ENCODE measurements around the gene TEX44.

The TEX44 gene

GRCh38 chr2:231605607-231606091 is 13.0 kb downstream of the TEX44 start:
- peak; percentile 46 to 58 for DNase-seq

GRCh38 chr2:231606941-231607340 is 14.3 kb downstream of the TEX44 start:
- no peak for DNase-seq

GRCh38 chr2:231611273-231612108 is 18.8 kb downstream of the TEX44 start:
- DNase-seq, result no peak

- DNase-seq, result no peak
These were observed 19.4 kb downstream of the TEX44 start for GRCh38 chr2:231612109-231612455.

DNA sequence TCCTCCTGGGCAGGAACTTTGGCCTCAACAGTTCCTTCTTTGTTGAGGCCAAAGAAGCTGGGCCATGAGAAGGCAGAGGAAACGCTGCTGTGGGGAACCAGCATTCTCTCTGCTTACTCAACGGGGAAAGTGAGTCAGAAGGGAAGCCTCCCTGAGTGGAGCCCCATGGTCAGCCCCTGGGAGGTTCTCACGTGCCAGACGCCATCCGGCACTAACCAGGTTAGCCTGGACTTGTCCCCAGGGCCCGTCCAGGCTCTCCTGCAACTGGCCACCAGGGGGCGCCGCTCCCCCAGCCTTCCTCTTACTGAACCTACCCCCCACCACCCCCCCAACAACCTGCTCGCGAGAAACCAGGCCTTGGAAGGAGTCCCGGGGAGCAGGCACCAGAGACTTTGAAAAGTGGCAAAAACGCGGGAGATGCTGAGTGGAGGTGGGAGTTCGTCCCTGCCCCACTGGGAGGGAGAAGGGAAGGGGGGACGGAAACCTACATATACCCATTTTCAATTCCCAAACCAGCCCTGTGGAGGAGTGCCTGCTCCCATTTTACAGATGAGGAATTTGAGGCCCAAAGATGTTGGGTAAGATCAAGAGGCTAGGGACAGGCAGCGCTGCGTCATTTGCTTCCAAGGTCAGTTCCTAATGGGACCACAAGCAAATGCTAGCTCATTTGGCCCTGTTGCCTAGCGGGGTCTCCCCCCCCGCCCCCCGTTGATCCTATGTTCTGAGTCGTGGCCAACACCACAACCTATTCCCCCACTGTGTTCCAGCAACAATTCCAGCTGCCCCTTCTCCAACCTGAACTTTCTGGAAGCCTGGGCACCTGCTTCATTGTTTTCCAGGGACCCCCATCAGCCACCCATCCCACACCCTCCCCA is 20.0 kb downstream of the TEX44 start:
- peak; percentile 73 to 86 for DNase-seq

DNA sequence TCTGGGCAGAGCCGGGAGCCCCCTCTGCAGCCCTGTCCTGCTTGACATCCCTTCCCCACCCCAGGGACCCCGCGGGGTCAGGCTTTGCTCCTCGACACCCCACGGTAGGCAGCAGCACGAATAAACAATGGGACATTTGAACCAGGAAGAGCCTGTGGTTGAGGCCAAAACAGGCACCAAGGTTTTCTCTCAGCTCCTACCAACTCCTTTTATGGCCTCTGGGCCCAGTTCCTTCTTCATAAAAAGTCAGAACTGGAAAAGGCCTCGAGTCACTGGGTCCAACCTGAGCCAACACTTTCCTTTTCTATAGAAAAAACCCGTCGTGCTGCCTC is 20.6 kb downstream of the TEX44 start:
- DNase-seq, result peak; percentile 46 to 55

GRCh38 chr2:231613663-231614558 is 21.2 kb downstream of the TEX44 start:
- peak; percentile 88 to 91 for DNase-seq

DNA sequence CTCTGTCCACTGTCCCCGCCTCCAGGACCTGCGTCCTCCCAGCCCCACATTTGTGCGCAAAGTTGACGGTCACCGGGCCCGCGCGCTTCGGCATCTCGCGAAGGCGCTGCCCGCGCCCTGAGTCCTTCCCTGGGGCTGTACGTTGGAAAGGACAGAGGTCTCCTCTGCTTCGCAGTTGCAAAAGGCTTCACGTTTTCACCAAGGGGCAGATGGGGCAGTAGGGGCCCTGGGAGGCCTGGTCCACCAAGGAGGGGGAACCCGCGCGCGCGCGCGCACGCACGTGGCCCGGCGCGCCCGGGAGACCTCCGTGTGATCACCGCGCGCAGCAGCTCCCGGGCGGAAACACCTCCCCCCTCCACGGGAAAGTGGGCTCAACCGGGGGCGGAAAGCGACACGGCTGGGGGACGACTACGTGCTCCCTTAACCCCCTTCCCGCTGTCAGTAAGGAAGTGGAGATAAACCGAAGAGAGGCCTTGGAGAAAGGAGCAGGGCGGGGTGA is 21.9 kb downstream of the TEX44 start:
- DNase-seq, result no peak

GRCh38 chr2:231615058-231615671 is 22.5 kb downstream of the TEX44 start:
- no peak for DNase-seq

GRCh38 chr2:231616296-231616695 is 23.6 kb downstream of the TEX44 start:
- DNase-seq, result no peak

GRCh38 chr2:231617059-231617926 is 24.6 kb downstream of the TEX44 start:
- DNase-seq, result no peak

GRCh38 chr2:231621051-231621879 is 28.6 kb downstream of the TEX44 start:
- DNase-seq, result peak in 1 of 2 donors; percentile 28

DNA sequence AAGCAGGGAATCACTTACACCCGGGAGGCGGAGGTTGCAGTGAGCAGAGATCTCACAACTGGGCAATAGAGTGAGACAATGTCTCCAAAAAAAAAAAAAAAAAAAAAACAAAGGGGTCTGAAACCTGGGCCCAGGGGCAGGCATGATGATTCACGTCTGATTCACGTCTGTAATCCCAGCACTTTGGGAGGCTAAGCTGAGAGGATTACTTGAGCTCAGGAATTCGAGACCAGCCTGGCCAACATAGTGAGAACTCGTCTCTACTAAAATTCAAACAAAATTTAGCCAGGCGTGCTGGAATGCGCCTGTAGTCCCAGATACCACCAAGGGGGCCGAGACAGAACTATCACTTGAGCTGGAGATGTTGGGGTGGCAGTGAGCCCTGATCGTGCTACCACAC is 30.3 kb downstream of the TEX44 start:
- DNase-seq, result no peak

GRCh38 chr2:231626449-231626848 is 33.8 kb downstream of the TEX44 start:
- no peak for DNase-seq

GRCh38 chr2:231627384-231628120 is 34.9 kb downstream of the TEX44 start:
- DNase-seq, result no peak

- DNase-seq, result no peak
These were observed 40.0 kb downstream of the TEX44 start for GRCh38 chr2:231632559-231633142.

DNA sequence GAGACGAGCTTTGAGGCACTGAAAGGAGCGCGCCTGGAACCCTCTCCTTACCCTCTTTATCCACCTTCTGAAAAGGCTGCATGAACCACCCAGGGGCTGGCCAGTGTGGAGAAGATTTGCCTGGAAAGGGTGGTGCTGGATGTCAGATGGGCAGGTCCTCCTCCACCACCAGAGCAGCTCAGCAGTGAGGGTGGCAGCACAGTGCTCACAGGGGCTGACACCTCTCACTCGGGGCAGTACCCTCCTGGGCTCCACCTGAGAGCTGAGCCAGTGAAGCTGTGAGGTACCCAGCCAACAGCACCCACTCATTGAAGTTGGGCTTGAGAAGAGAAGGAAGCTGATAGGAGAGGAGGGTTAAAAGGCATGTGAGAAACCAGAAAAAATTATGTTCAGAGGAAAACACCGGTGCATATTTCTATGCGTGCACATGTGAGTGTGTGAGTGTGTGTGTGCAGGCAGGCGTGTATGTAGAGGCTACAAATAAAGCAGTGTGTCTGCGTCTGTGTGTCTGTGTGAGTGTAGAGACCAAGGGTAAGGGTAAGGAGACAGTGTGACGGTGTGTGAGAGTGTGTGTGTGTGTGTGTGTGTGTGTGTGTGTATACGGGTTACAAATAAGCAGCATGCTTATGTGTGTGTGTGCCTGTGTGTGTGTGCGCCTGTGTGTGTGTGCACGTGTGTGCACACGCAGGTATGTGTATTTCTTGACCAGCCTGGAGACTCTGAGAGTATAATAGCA is 40.7 kb downstream of the TEX44 start:
- no peak for DNase-seq

- no peak for DNase-seq
These were observed 41.7 kb downstream of the TEX44 start for GRCh38 chr2:231634412-231634811.

Data from hippocampal formation (tissue), 2 donors.